Measurements from ENCODE around the gene THAP3.

The THAP3 gene

GRCh38 chr1:6601049-6601922, 23.4 kb upstream of the THAP3 start:
- H3K27ac ChIP-seq (ENCODE audit: low read length): peak overlapping the region; percentile 75; the same call in 1 of the 2 replicates
- no peaks in the 10 kb centered on the region for H3K9me2 ChIP-seq (replicated peaks; ENCODE audit: insufficient read depth, low read length)
- H2AFZ ChIP-seq (ENCODE audit: low read length): peak overlapping the region; percentile 35; the same call in 1 of the 2 replicates
- peaks cover 27% of the 10 kb centered on the region for H3F3A ChIP-seq (ENCODE audit: insufficient read depth, low read length)
- H3K9me3 ChIP-seq (replicated peaks; ENCODE audit: insufficient read depth, low read length): no peaks in the 10 kb centered on the region
- peak overlapping the region; percentile 85 for H3K9ac ChIP-seq (ENCODE audit: low read length)
- no peaks in the 10 kb centered on the region for H3K27me3 ChIP-seq (replicated peaks; ENCODE audit: insufficient read depth, low read length)
- H3K79me2 ChIP-seq (ENCODE audit: low read length): peaks cover 61% of the 10 kb centered on the region
- peaks cover 14% of the 10 kb centered on the region for H3K4me1 ChIP-seq (ENCODE audit: low read length)
- peak overlapping the region; percentile 81 for H3K4me3 ChIP-seq (ENCODE audit: low read length)
- TF ChIP-seq EZH2phosphoT487 (IDR thresholded peaks at IDR 0.05; ENCODE audit: low read length): no peak
- TF ChIP-seq EZH2 (optimal IDR thresholded peaks at IDR 0.05; ENCODE audit: low read depth, low read length): no peak
- TF ChIP-seq CTCF (IDR thresholded peaks at IDR 0.05; ENCODE audit: low read length): no peak; the same call in 1 of the 2 replicates
- peaks cover 9% of the 10 kb centered on the region; the same call in 1 of the 2 replicates for H3K36me3 ChIP-seq (replicated peaks; ENCODE audit: insufficient read depth, low read length)
- peaks cover 14% of the 10 kb centered on the region; the same call in 1 of the 2 replicates for H4K20me1 ChIP-seq (ENCODE audit: insufficient read depth, low read length)
- peak; percentile 86 for DNase-seq
- H3K4me2 ChIP-seq (ENCODE audit: low read depth, low read length): peak overlapping the region; percentile 81

- Histone ChIP-seq H3K9me3 (replicated peaks; ENCODE audit: insufficient read depth, low read length) (no peaks in the 10 kb centered on the region), H2AFZ (ENCODE audit: low read length) (peak overlapping the region; percentile 84), H3K4me2 (ENCODE audit: low read depth, low read length) (peak overlapping the region; percentile 81), H3K9me2 (replicated peaks; ENCODE audit: insufficient read depth, low read length) (no peaks in the 10 kb centered on the region), H3K36me3 (replicated peaks; ENCODE audit: insufficient read depth, low read length) (peaks cover 9% of the 10 kb centered on the region; the same call in 1 of the 2 replicates), H3K27me3 (replicated peaks; ENCODE audit: insufficient read depth, low read length) (no peaks in the 10 kb centered on the region), H4K20me1 (ENCODE audit: insufficient read depth, low read length) (peaks cover 9% of the 10 kb centered on the region; the same call in 1 of the 2 replicates), H3K27ac (ENCODE audit: low read length) (peak overlapping the region; percentile 75), H3F3A (ENCODE audit: insufficient read depth, low read length) (peaks cover 27% of the 10 kb centered on the region), H3K9ac (ENCODE audit: low read length) (peak overlapping the region; percentile 85), H3K79me2 (ENCODE audit: low read length) (peaks cover 53% of the 10 kb centered on the region), H3K4me3 (ENCODE audit: low read length) (peak overlapping the region; percentile 81), H3K4me1 (ENCODE audit: low read length) (peaks cover 14% of the 10 kb centered on the region)
- peak; percentile 42 for DNase-seq
- no peak; the same call in 1 of the 2 replicates for TF ChIP-seq CTCF (IDR thresholded peaks at IDR 0.05; ENCODE audit: low read length)
- no peak for TF ChIP-seq EZH2phosphoT487 (IDR thresholded peaks at IDR 0.05; ENCODE audit: low read length)
- no peak for TF ChIP-seq EZH2 (optimal IDR thresholded peaks at IDR 0.05; ENCODE audit: low read depth, low read length)
These were observed 22.6 kb upstream of the THAP3 start for GRCh38 chr1:6601923-6602668.

- H3K4me2 ChIP-seq (ENCODE audit: low read depth, low read length): peak within 1 kb of the TSS; percentile 81
- peaks cover 47% of the 10 kb centered on the region for H3K79me2 ChIP-seq (ENCODE audit: low read length)
- H3K9me2 ChIP-seq (replicated peaks; ENCODE audit: insufficient read depth, low read length): no peaks in the 10 kb centered on the region
- H3K4me1 ChIP-seq (ENCODE audit: low read length): peaks cover 14% of the 10 kb centered on the region
- H3K36me3 ChIP-seq (replicated peaks; ENCODE audit: insufficient read depth, low read length): 0 out of 2 replicates have a peak, but pooled peaks cover 6% of the 10 kb centered on the region
- peak within 1 kb of the TSS; percentile 81 for H3K4me3 ChIP-seq (ENCODE audit: low read length)
- peaks cover 27% of the 10 kb centered on the region for H3F3A ChIP-seq (ENCODE audit: insufficient read depth, low read length)
- H2AFZ ChIP-seq (ENCODE audit: low read length): peak within 1 kb of the TSS; percentile 84
- no peak for TF ChIP-seq EZH2 (optimal IDR thresholded peaks at IDR 0.05; ENCODE audit: low read depth, low read length)
- no peak for TF ChIP-seq CTCF (IDR thresholded peaks at IDR 0.05; ENCODE audit: low read length)
- no peak for TF ChIP-seq EZH2phosphoT487 (IDR thresholded peaks at IDR 0.05; ENCODE audit: low read length)
- peak within 1 kb of the TSS; percentile 97 for H3K27ac ChIP-seq (ENCODE audit: low read length)
- H3K27me3 ChIP-seq (replicated peaks; ENCODE audit: insufficient read depth, low read length): no peaks in the 10 kb centered on the region
- no peaks in the 10 kb centered on the region for H3K9me3 ChIP-seq (replicated peaks; ENCODE audit: insufficient read depth, low read length)
- peaks cover 8% of the 10 kb centered on the region; the same call in 1 of the 2 replicates for H4K20me1 ChIP-seq (ENCODE audit: insufficient read depth, low read length)
- H3K9ac ChIP-seq (ENCODE audit: low read length): peak within 1 kb of the TSS; percentile 85
- peak; percentile 90 for DNase-seq
These were observed 21.9 kb upstream of the THAP3 start, which contains the start of gene KLHL21 for GRCh38 chr1:6602669-6603237. KLHL21 (minus strand) TSS chr1:6602869; CDS start chr1:6602817, 52 bp downstream.
